Natural killer cell (primary cell): ENCODE measurements around the gene HLA-DMA. TPM values are rescaled to one million over a fixed set of nuclear protein-coding genes. Genes with fewer than 3 reads are reported as not detected.

Source experiments
- ATAC-seq, 3 donors: fragments of 150-1000 bp in 2 of 3; fragments of 200-7000 bp in 1 of 3; cut with Tn5 transposase; 1 replicate in 1 of 3; 2 replicates in 2 of 3; pipeline ENCODE4 v1.10.0; 2021; ENCODE audit warnings: mild to moderate bottlenecking in 2 of 3, moderate library complexity in 2 of 3
- DNase-seq, 2 donors: peaks; one replicate each; pipeline versions ENCODE4 v3.0.0 to v3.0.0-alpha.2; 2013 to 2021; ENCODE audit warnings: mixed read lengths in 1 of 2
- H3K27ac ChIP-seq: one replicate; pipeline ENCODE4 v1.5.1; 2013; ENCODE audit warnings: mild to moderate bottlenecking, low read length
- H3K27me3 ChIP-seq: one replicate; pipeline ENCODE4 v1.6.1; 2013; ENCODE audit warnings: low read length; ENCODE audit not compliant: control insufficient read depth, insufficient read depth
- H3K36me3 ChIP-seq: one replicate; pipeline ENCODE4 v1.6.1; 2013; ENCODE audit warnings: low read length; ENCODE audit not compliant: control insufficient read depth, insufficient read depth
- H3K4me1 ChIP-seq: one replicate; pipeline ENCODE4 v1.6.1; 2013; ENCODE audit warnings: low read length; ENCODE audit not compliant: control insufficient read depth, insufficient read depth
- H3K4me3 ChIP-seq: one replicate; pipeline ENCODE4 v1.5.1; 2013; ENCODE audit warnings: low read length
- H3K9me3 ChIP-seq: one replicate; pipeline ENCODE4 v1.6.1; 2013; ENCODE audit warnings: low read length; ENCODE audit not compliant: control insufficient read depth, insufficient read depth
- H3K27ac Mint-ChIP-seq, 2 donors: one replicate each; pipeline ENCODE4 v1.8.0; 2022; ENCODE audit warnings: mild to moderate bottlenecking in 2 of 2, mixed read lengths in 2 of 2, moderate library complexity in 1 of 2
- H3K27me3 Mint-ChIP-seq, 2 donors: one replicate each; pipeline ENCODE4 v1.8.0; 2022; ENCODE audit warnings: low read depth in 2 of 2, mixed read lengths in 2 of 2
- H3K36me3 Mint-ChIP-seq: one replicate; pipeline ENCODE4 v1.8.0; 2022; ENCODE audit warnings: mixed read lengths
- H3K4me1 Mint-ChIP-seq, 2 donors: one replicate each; pipeline ENCODE4 v1.8.0; 2022; ENCODE audit warnings: mixed read lengths in 2 of 2
- H3K4me3 Mint-ChIP-seq: one replicate; pipeline ENCODE4 v1.8.0; 2022; ENCODE audit warnings: mild to moderate bottlenecking, moderate library complexity, mixed read lengths
- H3K9me3 Mint-ChIP-seq, 2 donors: one replicate each; pipeline ENCODE4 v1.8.0; 2022; ENCODE audit warnings: mixed read lengths in 2 of 2
- CTCF ChIP-seq: fragments of 200-600 bp; IDR thresholded peaks from one replicate; pipeline ENCODE4 v1.8.0; 2022; ENCODE audit warnings: antibody characterized with exemption
- WGBS: methylation state at CpG from one replicate; pipeline ENCODE4 v1.1.7; 2013; ENCODE audit warnings: missing lambda C conversion rate; ENCODE audit not compliant: insufficient coverage; 5-methylcytosine and 5-hydroxymethylcytosine counted together
- intact Hi-C: fragments of 100-400 bp; cut with micrococcal nuclease; formaldehyde crosslinking; loops from one replicate; pipeline ENCODE4 v1.14.2; 2022
- total RNA-seq, 4 donors: library from RNA; stranded (reverse); fragments of 120-200 nt in 1 of 4; gene quantifications; one replicate each; pipeline versions ENCODE4 v1.2.3 to v1.2.4, GENCODE V29; 2013 to 2022

Gene HLA-DMA
- total RNA-seq, 3 donors from 2014 or later (not counting 1 experiment from before 2014, with no cell fraction given) = 39.2 to 57.5 (median 48.1) TPM

- WGBS = no CpG with 5 or more reads among the region's 1 CpG
- H3K27ac ChIP-seq = no peak overlapping the region
- H3K27me3 Mint-ChIP-seq = no peaks in the 10 kb centered on the region
Measured at GRCh38 chr6:32962213-32962826, 9.4 kb upstream of the HLA-DMA start.

GRCh38 chr6:32960563-32960962 is 7.7 kb upstream of the HLA-DMA start:
- intact Hi-C loops = no loop called here
- no peak for TF ChIP-seq CTCF
- Mint-ChIP-seq H3K36me3 (no peaks in the 10 kb centered on the region), H3K27me3 (no peaks in the 10 kb centered on the region), H3K4me1 (peaks cover 3 to 21% of the 10 kb centered on the region in 2 donors), H3K9me3 (no peaks in the 10 kb centered on the region), H3K4me3 (no peak overlapping the region), H3K27ac (no peak overlapping the region)
- no peaks in the 10 kb centered on the region for H3K36me3 ChIP-seq
- no peak overlapping the region for H3K27ac ChIP-seq
- WGBS = 81% methylated on average over 2 of the region's 5 CpGs
- no peaks in the 10 kb centered on the region for H3K27me3 ChIP-seq
- H3K4me3 ChIP-seq = no peak overlapping the region
- H3K4me1 ChIP-seq = no peaks in the 10 kb centered on the region
- H3K9me3 ChIP-seq = no peaks in the 10 kb centered on the region
- no peak for DNase-seq
- ATAC-seq = no peak

More at GRCh38 chr6:32962213-32962826, 9.4 kb upstream of the HLA-DMA start:
- Mint-ChIP-seq H3K9me3 (no peaks in the 10 kb centered on the region), H3K27ac (no peak overlapping the region), H3K4me3 (no peak overlapping the region), H3K4me1 (peaks cover 19 to 37% of the 10 kb centered on the region in 2 donors), H3K36me3 (no peaks in the 10 kb centered on the region)
- no peaks in the 10 kb centered on the region for H3K9me3 ChIP-seq
- DNase-seq (no peak), ATAC-seq (no peak)
- no peak overlapping the region for H3K4me3 ChIP-seq
- no peaks in the 10 kb centered on the region for H3K27me3 ChIP-seq
- H3K36me3 ChIP-seq = no peaks in the 10 kb centered on the region
- peaks cover 8% of the 10 kb centered on the region for H3K4me1 ChIP-seq
- no peak for TF ChIP-seq CTCF
- intact Hi-C loops = no loop called here

GRCh38 chr6:32956176-32956575 is 3.3 kb upstream of the HLA-DMA start:
- Histone ChIP-seq H3K9me3 (no peaks in the 10 kb centered on the region), H3K27me3 (no peaks in the 10 kb centered on the region), H3K4me1 (peaks cover 26% of the 10 kb centered on the region), H3K36me3 (no peaks in the 10 kb centered on the region), H3K4me3 (no peak overlapping the region), H3K27ac (no peak overlapping the region)
- Mint-ChIP-seq H3K4me3 (no peak overlapping the region), H3K9me3 (no peaks in the 10 kb centered on the region), H3K4me1 (peaks cover 26 to 33% of the 10 kb centered on the region in 2 donors), H3K27ac (no peak overlapping the region), H3K27me3 (no peaks in the 10 kb centered on the region), H3K36me3 (no peaks in the 10 kb centered on the region)
- intact Hi-C loops = no loop called here
- no peak for TF ChIP-seq CTCF
- no peak for DNase-seq
- 88% methylated on average over 2 of the region's 2 CpGs for WGBS
- ATAC-seq = no peak
